ENCODE data around the gene PCDHGA2. TPM values are rescaled to one million over a fixed set of nuclear protein-coding genes. Genes with fewer than 3 reads are reported as not detected.
"Not testable (repeated sequence)": the region's sequence is repeated elsewhere in the genome, so short reads cannot be mapped to it uniquely, and the experiment has no call there.

The PCDHGA2 gene
- total RNA-seq, 1 experiment from 2014 or later, result not detected

DNA sequence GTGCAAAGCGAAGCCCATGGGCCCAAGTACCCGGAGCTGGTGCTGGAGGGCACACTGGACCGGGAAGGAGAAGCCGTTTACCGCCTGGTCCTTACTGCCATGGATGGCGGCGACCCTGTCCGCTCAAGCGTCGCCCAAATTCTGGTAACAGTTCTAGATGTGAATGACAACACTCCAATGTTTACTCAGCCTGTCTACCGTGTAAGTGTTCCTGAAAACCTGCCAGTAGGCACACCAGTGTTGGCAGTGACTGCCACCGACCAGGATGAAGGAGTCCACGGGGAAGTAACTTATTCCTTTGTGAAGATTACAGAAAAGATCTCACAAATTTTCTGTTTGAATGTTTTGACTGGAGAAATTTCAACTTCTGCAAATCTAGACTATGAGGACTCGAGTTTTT is 36.1 kb downstream of the PCDHGA2 start:
- DNase-seq (no peak), ATAC-seq (no peak)
- intact Hi-C loops (cut with micrococcal nuclease), result no loop called here
- ChIA-PET CTCF (no interaction called here), POLR2A (ENCODE audit: unreplicated experiment) (no interaction called here)
- no TSS peak for BruUV-seq (replicated peaks)
- H3F3A ChIP-seq (ENCODE audit: low read length, unreplicated experiment), result no peaks in the 10 kb centered on the region
- H4K20me1 ChIP-seq (ENCODE audit: low read length), result no peaks in the 10 kb centered on the region
- no peaks in the 10 kb centered on the region for H3K9me2 ChIP-seq (replicated peaks; ENCODE audit: low read length)
- H3K79me2 ChIP-seq (ENCODE audit: low read length), result no peaks in the 10 kb centered on the region
- no peak overlapping the region for H3K9ac ChIP-seq (ENCODE audit: low read length)
- no peaks in the 10 kb centered on the region for H3K27me3 ChIP-seq (ENCODE audit: low read length)
- no peaks in the 10 kb centered on the region for H3K4me1 ChIP-seq (ENCODE audit: insufficient read depth, low read length)
- 0 out of 2 replicates have a peak, but pooled peaks cover 3% of the 10 kb centered on the region for H3K9me3 ChIP-seq (ENCODE audit: low read length)
- no peak overlapping the region for H3K4me2 ChIP-seq (ENCODE audit: low read length)
- no peak overlapping the region for H3K4me3 ChIP-seq (ENCODE audit: low read length)
- no peaks in the 10 kb centered on the region for H3K36me3 ChIP-seq (ENCODE audit: low read depth, low read length)
- H2AFZ ChIP-seq (ENCODE audit: low read length), result no peak overlapping the region
- TF ChIP-seq EZH2phosphoT487 (IDR thresholded peaks at IDR 0.05; ENCODE audit: borderline replicate concordance, low read length), result no peak
- TF ChIP-seq, protein P1, sequence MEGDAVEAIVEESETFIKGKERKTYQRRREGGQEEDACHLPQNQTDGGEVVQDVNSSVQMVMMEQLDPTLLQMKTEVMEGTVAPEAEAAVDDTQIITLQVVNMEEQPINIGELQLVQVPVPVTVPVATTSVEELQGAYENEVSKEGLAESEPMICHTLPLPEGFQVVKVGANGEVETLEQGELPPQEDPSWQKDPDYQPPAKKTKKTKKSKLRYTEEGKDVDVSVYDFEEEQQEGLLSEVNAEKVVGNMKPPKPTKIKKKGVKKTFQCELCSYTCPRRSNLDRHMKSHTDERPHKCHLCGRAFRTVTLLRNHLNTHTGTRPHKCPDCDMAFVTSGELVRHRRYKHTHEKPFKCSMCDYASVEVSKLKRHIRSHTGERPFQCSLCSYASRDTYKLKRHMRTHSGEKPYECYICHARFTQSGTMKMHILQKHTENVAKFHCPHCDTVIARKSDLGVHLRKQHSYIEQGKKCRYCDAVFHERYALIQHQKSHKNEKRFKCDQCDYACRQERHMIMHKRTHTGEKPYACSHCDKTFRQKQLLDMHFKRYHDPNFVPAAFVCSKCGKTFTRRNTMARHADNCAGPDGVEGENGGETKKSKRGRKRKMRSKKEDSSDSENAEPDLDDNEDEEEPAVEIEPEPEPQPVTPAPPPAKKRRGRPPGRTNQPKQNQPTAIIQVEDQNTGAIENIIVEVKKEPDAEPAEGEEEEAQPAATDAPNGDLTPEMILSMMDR (conservative IDR thresholded peaks at IDR 0.05; ENCODE audit: low read depth, low read length), result no peak
- no peak for TF ChIP-seq EZH2 (IDR thresholded peaks at IDR 0.05; ENCODE audit: low read length, unreplicated experiment)
- no peak overlapping the region for H3K27ac ChIP-seq (ENCODE audit: low read length)

DNA sequence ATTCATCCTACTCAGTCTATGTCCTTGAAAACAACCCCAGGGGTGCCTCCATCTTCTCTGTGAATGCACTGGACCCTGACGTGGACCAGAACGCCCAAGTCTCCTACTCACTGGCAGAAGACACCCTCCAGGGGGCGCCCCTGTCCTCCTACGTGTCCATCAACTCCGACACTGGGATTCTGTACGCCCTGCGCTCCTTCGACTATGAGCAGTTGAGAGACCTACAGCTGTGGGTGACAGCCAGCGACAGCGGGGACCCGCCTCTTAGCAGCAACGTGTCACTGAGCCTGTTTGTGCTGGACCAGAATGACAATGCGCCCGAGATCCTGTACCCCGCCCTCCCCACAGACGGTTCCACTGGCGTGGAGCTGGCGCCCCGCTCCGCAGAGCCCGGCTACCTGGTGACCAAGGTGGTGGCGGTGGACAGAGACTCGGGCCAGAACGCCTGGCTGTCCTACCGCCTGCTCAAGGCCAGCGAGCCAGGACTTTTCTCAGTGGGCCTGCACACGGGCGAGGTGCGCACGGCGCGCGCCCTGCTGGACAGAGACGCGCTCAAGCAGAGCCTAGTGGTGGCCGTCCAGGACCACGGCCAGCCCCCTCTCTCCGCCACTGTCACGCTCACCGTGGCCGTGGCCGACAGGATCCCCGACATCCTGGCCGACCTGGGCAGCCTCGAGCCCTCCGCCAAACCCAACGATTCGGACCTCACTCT is 37.0 kb downstream of the PCDHGA2 start:
- H3K36me3 ChIP-seq (ENCODE audit: low read depth, low read length); H3K27ac ChIP-seq (ENCODE audit: low read length); BruUV-seq (replicated peaks); H3K9ac ChIP-seq (ENCODE audit: low read length); H3F3A ChIP-seq (ENCODE audit: low read length, unreplicated experiment); CTCF ChIA-PET; H2AFZ ChIP-seq (ENCODE audit: low read length); H3K9me3 ChIP-seq (ENCODE audit: low read length); intact Hi-C loops (cut with micrococcal nuclease); H3K27me3 ChIP-seq (ENCODE audit: low read length); H4K20me1 ChIP-seq (ENCODE audit: low read length); H3K4me2 ChIP-seq (ENCODE audit: low read length); ATAC-seq; H3K4me1 ChIP-seq (ENCODE audit: insufficient read depth, low read length); H3K79me2 ChIP-seq (ENCODE audit: low read length); DNase-seq; H3K9me2 ChIP-seq (replicated peaks; ENCODE audit: low read length); H3K4me3 ChIP-seq (ENCODE audit: low read length); POLR2A ChIA-PET (ENCODE audit: unreplicated experiment): not testable (repeated sequence)

DNA sequence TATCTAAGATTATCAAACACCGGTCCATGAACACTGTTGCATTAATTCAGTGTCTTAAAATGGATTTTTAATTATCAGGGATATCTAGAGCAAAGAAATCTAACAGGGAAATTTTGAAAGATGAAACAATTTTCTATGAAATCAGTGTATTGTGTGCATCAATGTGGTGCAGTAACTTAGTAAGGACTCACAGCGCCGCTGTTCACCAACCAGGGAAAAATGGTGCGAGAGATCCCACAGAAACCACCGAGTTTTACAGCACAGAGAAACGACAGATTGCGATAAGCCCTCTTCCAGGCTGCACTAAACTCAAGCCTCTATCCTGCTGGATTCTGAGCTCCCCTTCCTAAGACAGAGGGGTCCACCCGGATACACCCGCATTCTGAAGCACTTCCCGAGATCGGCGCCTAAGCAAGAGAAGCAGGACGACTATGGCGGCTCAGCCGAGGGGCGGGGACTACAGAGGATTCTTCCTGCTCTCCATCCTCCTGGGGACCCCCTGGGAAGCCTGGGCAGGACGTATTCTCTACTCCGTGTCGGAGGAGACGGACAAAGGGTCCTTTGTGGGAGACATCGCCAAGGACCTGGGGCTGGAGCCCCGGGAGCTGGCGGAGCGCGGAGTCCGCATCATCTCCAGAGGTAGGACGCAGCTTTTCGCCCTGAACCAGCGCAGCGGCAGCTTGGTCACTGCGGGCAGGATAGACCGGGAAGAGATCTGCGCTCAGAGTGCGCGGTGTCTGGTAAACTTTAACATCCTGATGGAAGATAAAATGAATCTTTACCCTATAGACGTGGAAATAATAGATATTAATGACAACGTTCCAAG is 44.1 kb downstream of the PCDHGA2 start, which contains the start of gene PCDHGA7:
Gene PCDHGA7, plus strand, starts transcription at position 274 of the 826 bp plus-strand sequence. Its CDS starts 158 bp downstream, at position 432.
- H2AFZ ChIP-seq (ENCODE audit: low read length), result no peak within 1 kb of the TSS
- H3K9ac ChIP-seq (ENCODE audit: low read length), result no peak within 1 kb of the TSS

More for the DNA sequence above, 44.1 kb downstream of the PCDHGA2 start, which contains the start of gene PCDHGA7:
- POLR2A ChIA-PET (ENCODE audit: unreplicated experiment), result no interaction called here
- ATAC-seq, result no peak
- Histone ChIP-seq H3K27ac (ENCODE audit: low read length) (no peak within 1 kb of the TSS), H4K20me1 (ENCODE audit: low read length) (no peaks in the 10 kb centered on the region), H3K4me3 (ENCODE audit: low read length) (no peak within 1 kb of the TSS), H3K4me1 (ENCODE audit: insufficient read depth, low read length) (no peaks in the 10 kb centered on the region), H3K4me2 (ENCODE audit: low read length) (no peak within 1 kb of the TSS), H3K27me3 (ENCODE audit: low read length) (no peaks in the 10 kb centered on the region), H3K79me2 (ENCODE audit: low read length) (no peaks in the 10 kb centered on the region), H3K36me3 (ENCODE audit: low read depth, low read length) (no peaks in the 10 kb centered on the region), H3K9me3 (ENCODE audit: low read length) (0 out of 2 replicates have a peak, but pooled peaks cover 3% of the 10 kb centered on the region), H3K9me2 (replicated peaks; ENCODE audit: low read length) (no peaks in the 10 kb centered on the region), H3F3A (ENCODE audit: low read length, unreplicated experiment) (no peaks in the 10 kb centered on the region)
- CTCF ChIA-PET, result no interaction called here
- intact Hi-C loops (cut with micrococcal nuclease), result no loop called here
- no TSS peak for BruUV-seq (replicated peaks)
- no peak for DNase-seq
- TF ChIP-seq EZH2 (IDR thresholded peaks at IDR 0.05; ENCODE audit: low read length, unreplicated experiment) (no peak), EZH2phosphoT487 (IDR thresholded peaks at IDR 0.05; ENCODE audit: borderline replicate concordance, low read length) (no peak)
- TF ChIP-seq, protein P1 (conservative IDR thresholded peaks at IDR 0.05; ENCODE audit: low read depth, low read length), result no peak
